K562 (cell line): ENCODE measurements around the gene SNAPC3. TPM values are rescaled to one million over a fixed set of nuclear protein-coding genes. Genes with fewer than 3 reads are reported as not detected.
A peak's percentile ranks its signal among the peaks of the same experiment; 100 is the strongest.

Experiments
- ATAC-seq: fragments of 200-7000 bp; cut with Tn5 transposase; 3 replicates; pipeline ENCODE4 v1.9.1; 2020; ENCODE audit warnings: moderate library complexity
- BruUV-seq: library from RNA; stranded (reverse); fragments of 400-500 nt; replicated peaks from 2 replicates; lab custom pipeline; 2021; lab: Mats Ljungman, UMichigan
- CTCF ChIA-PET: fragments of 300-600 bp; formaldehyde crosslinking; extraction: SDS; loops from one replicate; lab custom pipeline; 2021; ENCODE audit warnings: low intra/inter-chr PET ratio; lab: Yijun Ruan, JAX
- POLR2A ChIA-PET: fragments of 300-600, 350-650 bp; sonication (Branson Sonifier 250); formaldehyde crosslinking; extraction: SDS; loops from one replicate; lab custom pipeline; 2021; ENCODE audit warnings: antibody characterized with exemption, inconsistent platforms; lab: Yijun Ruan, JAX
- DNase-seq, 4 experiments: peaks; one replicate each; pipeline versions ENCODE4 v3.0.0 to v3.0.0-alpha.2; 2011 to 2018; ENCODE audit warnings: low spot score in 3 of 4, mixed read lengths in 3 of 4; ENCODE audit errors: extremely low read depth in 1 of 4
- FAIRE-seq: peaks from 2 replicates; lab custom pipeline; 2011; peaks lifted over from hg19 to GRCh38; lab: Jason Lieb, UNC
- H2AFZ ChIP-seq: 2 replicates; pipeline ENCODE4 v1.6.0; 2011; ENCODE audit warnings: low read depth, low read length, control low read depth, inconsistent platforms
- H3K27ac ChIP-seq: fragments of 200-600 bp; 3 replicates; pipeline ENCODE4 v1.8.0; 2011; ENCODE audit warnings: low read depth, mild to moderate bottlenecking, control low read depth, inconsistent platforms, low read length, moderate library complexity, mixed read lengths; ENCODE audit errors: extremely low read depth
- H3K27me3 ChIP-seq, 2 experiments: fragments of 300-600 bp in 1 of 2; 2 replicates in 1 of 2; 3 replicates in 1 of 2; pipeline versions ENCODE4 v1.6.0 to v1.8.0; 2011; ENCODE audit warnings: inconsistent platforms in 2 of 2, low read length in 2 of 2, mild to moderate bottlenecking in 1 of 2, mixed read lengths in 1 of 2, moderate library complexity in 1 of 2; ENCODE audit not compliant: control insufficient read depth in 2 of 2, insufficient read depth in 2 of 2
- H3K36me3 ChIP-seq: fragments of 300-600 bp; 3 replicates; pipeline ENCODE4 v1.8.0; 2011; ENCODE audit warnings: mild to moderate bottlenecking, low read length, inconsistent platforms; ENCODE audit not compliant: control insufficient read depth, insufficient read depth
- H3K4me1 ChIP-seq, 2 experiments: fragments of 200-600 bp in 1 of 2; replicated peaks in 1 of 2; 2 replicates in 1 of 2; 3 replicates in 1 of 2; pipeline versions ENCODE4 v1.5.1 to v1.8.0; 2011; ENCODE audit warnings: inconsistent platforms in 2 of 2, low read length in 2 of 2, mild to moderate bottlenecking in 1 of 2, mixed read lengths in 1 of 2, moderate library complexity in 1 of 2; ENCODE audit not compliant: control insufficient read depth in 2 of 2, insufficient read depth in 2 of 2
- H3K4me2 ChIP-seq: 2 replicates; pipeline ENCODE4 v1.6.1; 2011; ENCODE audit warnings: low read length, control low read depth, inconsistent platforms, mixed read lengths; ENCODE audit not compliant: insufficient read depth
- H3K4me3 ChIP-seq: fragments of 200-600 bp; sonication (generic), shearing (Covaris generic); 2 replicates; pipeline ENCODE4 v1.5.1; 2016; ENCODE audit warnings: control low read depth, inconsistent platforms
- H3K79me2 ChIP-seq: fragments of 200-600 bp; 3 replicates; pipeline ENCODE4 v1.8.0; 2011; ENCODE audit warnings: low read length, inconsistent platforms; ENCODE audit not compliant: control insufficient read depth, insufficient read depth
- H3K9ac ChIP-seq, 2 experiments: 2 replicates each; pipeline versions ENCODE4 v1.6.0 to v1.6.1; 2011; ENCODE audit warnings: low read depth in 2 of 2, low read length in 2 of 2, control low read depth in 1 of 2, inconsistent platforms in 1 of 2, mild to moderate bottlenecking in 1 of 2, mixed read lengths in 1 of 2; ENCODE audit not compliant: insufficient read depth in 1 of 2
- H3K9me1 ChIP-seq: one replicate; pipeline ENCODE4 v1.6.0; 2011; ENCODE audit warnings: inconsistent platforms, mild to moderate bottlenecking, low read length, moderate library complexity; ENCODE audit not compliant: control insufficient read depth, insufficient read depth
- H3K9me3 ChIP-seq: replicated peaks from 2 replicates; pipeline ENCODE4 v1.5.1; 2011; ENCODE audit warnings: low read depth, low read length, inconsistent platforms; ENCODE audit not compliant: control insufficient read depth, insufficient read depth
- H4K20me1 ChIP-seq: replicated peaks from 2 replicates; pipeline ENCODE4 v1.6.1; 2011; ENCODE audit warnings: low read length, inconsistent platforms, mixed read lengths; ENCODE audit not compliant: control insufficient read depth, insufficient read depth
- ASH1L ChIP-seq: fragments of 450-650 bp; IDR thresholded peaks from 2 replicates; pipeline ENCODE4 v1.6.1; 2018; ENCODE audit warnings: borderline replicate concordance, mild to moderate bottlenecking, low read depth; ENCODE audit not compliant: partially characterized antibody
- DPF2 ChIP-seq: fragments of 450-650 bp; IDR thresholded peaks from 2 replicates; pipeline ENCODE4 v1.6.1; 2016
- FOXA3 ChIP-seq, 2 experiments: fragments of 450-650 bp in 1 of 2; sonication (generic) in 1 of 2; formaldehyde crosslinking; IDR thresholded peaks in 1 of 2; conservative IDR thresholded peaks in 1 of 2; 2 replicates each; pipeline versions ENCODE4 v1.4.0 to v1.8.0; 2020 to 2022; ENCODE audit warnings: mild to moderate bottlenecking in 2 of 2, missing genetic modification reagents in 1 of 2
- FOXK2 ChIP-seq, 2 experiments: fragments of 450-650 bp; IDR thresholded peaks in 1 of 2; conservative IDR thresholded peaks in 1 of 2; 2 replicates each; pipeline ENCODE4 v1.6.1; 2016; ENCODE audit warnings: low read depth in 2 of 2, mild to moderate bottlenecking in 1 of 2
- GATAD2B ChIP-seq: fragments of 450-650 bp; IDR thresholded peaks from 2 replicates; pipeline ENCODE4 v1.6.1; 2017; ENCODE audit warnings: mild to moderate bottlenecking, borderline replicate concordance
- NCOA2 ChIP-seq, 2 experiments: fragments of 450-650 bp; IDR thresholded peaks; 2 replicates each; pipeline ENCODE4 v1.6.1; 2018; ENCODE audit warnings: mild to moderate bottlenecking in 2 of 2, moderate library complexity in 1 of 2; ENCODE audit not compliant: partially characterized antibody in 2 of 2
- RCOR1 ChIP-seq, 2 experiments: IDR thresholded peaks; 2 replicates each; pipeline ENCODE4 v1.6.1; 2012; ENCODE audit warnings: low read depth in 2 of 2, low read length in 2 of 2, borderline replicate concordance in 1 of 2, improper control_type of control experiment in 1 of 2
- SMARCA4 ChIP-seq: fragments of 450-650 bp; IDR thresholded peaks from 2 replicates; pipeline ENCODE4 v1.6.1; 2016
- TRIM24 ChIP-seq, 2 experiments: fragments of 450-650 bp; IDR thresholded peaks; 2 replicates each; pipeline ENCODE4 v1.6.1; 2016
- ZNF696 ChIP-seq: fragments of 250-450 bp; sonication (Bioruptor Pico); conservative IDR thresholded peaks from 2 replicates; pipeline ENCODE4 v1.4.0; 2020; ENCODE audit warnings: mild to moderate bottlenecking, moderate library complexity
- WGBS: fragments of 100-300 bp; shearing (Covaris generic); methylation state at CpG from one replicate; pipeline ENCODE4 v1.1.6; 2016; ENCODE audit warnings: low coverage, mixed read lengths; ENCODE audit not compliant: insufficient coverage; ENCODE audit errors: missing lambda C conversion rate; 5-methylcytosine and 5-hydroxymethylcytosine counted together
- in situ Hi-C: fragments of 300-500 bp; cut with MboI; formaldehyde crosslinking; loops from 4 replicates; pipeline ENCODE4 v1.15.0; 2018; ENCODE audit warnings: inconsistent platforms, mixed read lengths
- intact Hi-C: fragments of 100-400 bp; cut with micrococcal nuclease; formaldehyde crosslinking; loops from 2 replicates; pipeline ENCODE4 v1.14.2; 2022
- polyA plus RNA-seq, 8 experiments: library from polyadenylated mRNA; depleted of rRNA in 4 of 8; stranded (reverse) in 5 of 8; unstranded in 3 of 8; fragments of >200 nt; fragmentation: Nextera tagmentation in 2 of 8; fragmentation: Illumina TruSeq in 1 of 8; extraction: Ambion mirVana in 2 of 8; extraction: Trizol in 1 of 8; gene quantifications; 2 replicates each; pipeline versions ENCODE4 v1.2.1 to v1.2.3, GENCODE V29; 2011 to 2014; ENCODE audit warnings: inconsistent platforms in 1 of 8, missing spikeins in 1 of 8
- total RNA-seq, 7 experiments: library from RNA; depleted of rRNA in 6 of 7; stranded (reverse); fragments of >200 nt in 6 of 7; fragmentation: Illumina TruSeq in 2 of 7; extraction: Trizol in 2 of 7; gene quantifications; 2 replicates each; pipeline versions ENCODE4 v1.2.1 to v1.2.3, GENCODE V29; 2011 to 2021; ENCODE audit warnings: low replicate concordance in 1 of 7

The SNAPC3 gene
- total and polyA plus RNA-seq, 9 of the 15 experiments (the other 6 are each of a cell fraction or from before 2014, with no cell fraction given) = 2.3 to 38.9 (median 19.8) TPM

GRCh38 chr9:15426019-15426418 is 3.3 kb downstream of the SNAPC3 start:
- H3K27ac ChIP-seq = peak overlapping the region; percentile 40; the same call in 2 of the 3 replicates
- in situ Hi-C loops = no loop called here
- peaks cover 2% of the 10 kb centered on the region for H3K9me1 ChIP-seq
- ChIA-PET CTCF (no interaction called here), POLR2A (interaction anchor here (0.6 kb wide), 2 partner anchors 10 to 205 kb away, joined by 3 read pairs; no protein-coding TSS in a partner anchor)
- H3K27me3 ChIP-seq = no peaks in the 10 kb centered on the region
- H2AFZ ChIP-seq = no peak overlapping the region
- WGBS = 22% methylated on average over 7 of the region's 8 CpGs
- peak overlapping the region; percentile 60 for H3K4me2 ChIP-seq
- no TSS peak for BruUV-seq
- DNase-seq = peak in 2 of 4 experiments; percentile 27 to 55
- peak; percentile 6; the same call in 1 of the 3 replicates for ATAC-seq
- intact Hi-C loops = no loop called here
- no peak overlapping the region for H3K4me3 ChIP-seq
- H3K79me2 ChIP-seq = peaks cover 79% of the 10 kb centered on the region
- H3K9ac ChIP-seq = peak overlapping the region; percentile 9 to 43; a peak in 2 of 4 replicates
- peaks cover 10 to 18% of the 10 kb centered on the region in 2 experiments; a peak in 4 of 5 replicates for H3K4me1 ChIP-seq
- peaks cover 53% of the 10 kb centered on the region for H3K36me3 ChIP-seq
- no peak for TF ChIP-seq TRIM24 (IDR thresholded peaks at IDR 0.05)
- no peak for TF ChIP-seq ZNF696 (CRISPR knock-in tag)
- no peak for TF ChIP-seq NCOA2 (IDR thresholded peaks at IDR 0.05; ENCODE audit: partially characterized antibody in 2 of 2)
- TF ChIP-seq GATAD2B = no peak
- TF ChIP-seq RCOR1 (IDR thresholded peaks at IDR 0.05; ENCODE audit: borderline replicate concordance in 1 of 2, low read depth in 2 of 2, low read length in 2 of 2) = peak in 1 of 2 experiments; percentile 16; a peak in 1 of 4 replicates
- no peak for TF ChIP-seq ASH1L
- peak; percentile 59; the same call in 1 of the 2 replicates for TF ChIP-seq DPF2
- 0 out of 4 replicates have a peak, but pooled peaks of 1 of the 2 experiments have one; percentile 34 for TF ChIP-seq FOXA3 (CRISPR knock-in tag; conservative IDR thresholded peaks at IDR 0.05 in 1 of 2, IDR thresholded peaks at IDR 0.05 in 1 of 2)
- peak in 1 of 2 experiments; percentile 26; a peak in 1 of 4 replicates for TF ChIP-seq FOXK2 (conservative IDR thresholded peaks at IDR 0.05 in 1 of 2, IDR thresholded peaks at IDR 0.05 in 1 of 2; ENCODE audit: low read depth in 2 of 2)
- 0 out of 2 replicates have a peak, but pooled peaks have one; percentile 25 for TF ChIP-seq SMARCA4
- no peaks in the 10 kb centered on the region for H4K20me1 ChIP-seq
- FAIRE-seq = peak; percentile 77
- H3K9me3 ChIP-seq = no peaks in the 10 kb centered on the region
